ENCODE measurements around the gene ATP10D.
"Not testable (repeated sequence)": the region's sequence is repeated elsewhere in the genome, so short reads cannot be mapped to it uniquely, and the experiment has no call there.

ATP10D gene

GRCh38 chr4:47488706-47489105 is 3.6 kb downstream of the ATP10D start:
- no peak for DNase-seq (ENCODE audit: low read depth)

GRCh38 chr4:47490550-47490949 is 5.5 kb downstream of the ATP10D start:
- DNase-seq (ENCODE audit: low read depth) = no peak

- DNase-seq (ENCODE audit: low read depth) = no peak
Measured at GRCh38 chr4:47493238-47494123, 8.4 kb downstream of the ATP10D start.

- no peak for DNase-seq (ENCODE audit: low read depth)
Measured at GRCh38 chr4:47494124-47494430, 9.0 kb downstream of the ATP10D start.

DNA sequence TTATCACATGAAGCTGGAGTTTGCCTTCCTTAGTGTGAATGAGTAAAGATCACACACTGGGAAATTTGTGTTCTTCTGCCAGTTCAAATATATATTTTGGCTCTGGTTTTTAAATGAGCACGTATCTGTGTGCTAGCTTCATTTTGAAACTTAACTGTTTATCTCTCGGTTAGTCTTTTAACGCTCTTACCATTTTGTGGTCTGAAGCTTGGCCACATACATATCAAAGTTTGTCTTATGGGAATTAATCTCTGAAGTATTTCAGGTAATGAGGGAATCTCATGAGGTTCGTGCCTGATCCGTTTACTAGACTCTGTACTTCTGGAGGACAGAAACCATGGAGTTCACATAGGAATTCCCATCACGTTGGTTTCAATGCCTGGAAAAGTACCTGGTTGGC is 13.8 kb downstream of the ATP10D start:
- DNase-seq (ENCODE audit: low read depth) = no peak

DNA sequence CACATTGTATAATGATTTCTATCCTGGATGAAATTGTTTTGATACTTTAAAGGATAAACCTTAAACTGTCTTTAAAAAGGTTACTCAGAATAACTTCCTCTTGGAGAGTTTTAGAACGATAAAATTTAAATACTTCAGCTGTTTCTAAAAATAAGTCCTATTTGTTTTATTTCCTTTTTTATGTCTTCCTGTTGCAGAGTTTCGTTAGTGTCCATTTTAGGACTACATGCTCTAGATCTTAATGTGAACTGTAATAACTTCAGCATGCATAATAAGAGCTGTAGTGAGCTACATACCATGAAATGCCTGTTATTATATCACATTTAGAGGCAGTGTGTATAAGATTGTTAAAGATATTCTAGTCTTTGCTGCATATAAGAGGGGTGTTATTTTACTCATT is 14.6 kb downstream of the ATP10D start:
- DNase-seq (ENCODE audit: low read depth) = no peak

- DNase-seq (ENCODE audit: low read depth) = no peak
Measured at GRCh38 chr4:47500776-47501175, 15.7 kb downstream of the ATP10D start.

DNA sequence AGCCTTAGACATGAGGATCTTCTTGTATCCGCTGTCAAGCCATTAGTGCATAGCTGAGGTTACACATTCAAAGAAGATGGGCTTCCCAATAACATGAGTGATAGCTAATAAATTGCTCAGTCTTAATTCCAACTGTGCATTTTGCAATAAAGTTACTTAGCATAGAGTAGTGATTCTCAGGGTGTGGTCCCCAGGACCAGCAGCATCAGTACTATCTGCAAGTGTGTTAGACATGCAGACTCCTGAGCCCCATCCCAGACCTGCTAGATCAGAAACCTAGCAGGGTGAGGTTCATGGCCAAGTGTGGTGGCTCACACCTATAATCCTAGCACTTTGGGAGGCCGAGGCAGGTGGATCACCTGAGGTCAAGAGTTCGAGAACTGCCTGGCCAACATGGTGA is 20.1 kb downstream of the ATP10D start:
- DNase-seq (ENCODE audit: low read depth) = no peak

DNA sequence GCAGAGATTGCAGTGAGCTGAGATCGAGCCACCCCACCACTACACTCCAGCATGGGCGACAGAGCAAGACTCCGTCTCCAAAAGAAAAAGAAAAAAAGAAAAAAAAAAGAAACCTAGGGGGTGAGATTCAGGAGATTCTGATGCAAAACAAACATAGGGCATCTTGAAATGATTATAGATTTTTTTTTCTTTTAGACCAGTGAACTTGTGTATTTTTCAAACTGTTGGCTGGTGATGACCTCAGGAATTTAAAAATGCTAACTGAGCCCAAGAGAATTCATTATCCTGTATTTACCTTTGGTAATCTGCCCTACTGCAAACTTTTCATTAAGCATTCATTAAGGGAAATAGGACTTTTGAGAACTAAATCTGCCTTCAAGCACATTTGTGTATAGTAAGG is 20.6 kb downstream of the ATP10D start:
- no peak for DNase-seq (ENCODE audit: low read depth)

DNA sequence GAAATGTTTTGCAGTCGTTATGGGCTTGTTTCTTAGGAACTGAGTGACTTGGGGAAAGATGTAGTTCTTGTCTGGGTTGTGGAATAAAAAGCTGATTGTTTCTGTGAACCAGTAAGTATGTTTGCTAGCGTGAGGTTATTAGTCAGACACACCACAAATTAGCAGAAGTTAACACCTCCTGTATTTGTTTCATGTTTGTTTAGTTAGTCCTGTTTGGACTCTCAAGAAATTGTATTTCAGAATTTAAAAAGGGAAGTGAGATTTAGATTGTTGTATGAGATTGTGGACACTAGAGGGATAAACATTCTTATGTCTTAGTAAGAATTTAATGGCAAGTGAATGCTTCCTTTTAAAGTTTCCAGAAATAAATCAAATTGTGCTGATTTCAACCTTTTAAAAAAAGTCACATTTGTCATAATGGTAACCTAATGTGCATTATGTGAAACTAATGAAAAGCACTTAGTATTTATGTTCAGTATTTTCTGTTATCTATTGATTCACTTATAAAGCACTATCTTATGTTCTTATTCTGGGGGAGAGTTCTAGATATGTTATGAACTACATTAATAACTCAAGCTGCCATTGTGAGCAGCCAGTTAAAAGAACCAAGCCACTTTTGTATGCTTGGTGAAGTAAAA is 25.6 kb downstream of the ATP10D start:
- DNase-seq (ENCODE audit: low read depth) = no peak

DNA sequence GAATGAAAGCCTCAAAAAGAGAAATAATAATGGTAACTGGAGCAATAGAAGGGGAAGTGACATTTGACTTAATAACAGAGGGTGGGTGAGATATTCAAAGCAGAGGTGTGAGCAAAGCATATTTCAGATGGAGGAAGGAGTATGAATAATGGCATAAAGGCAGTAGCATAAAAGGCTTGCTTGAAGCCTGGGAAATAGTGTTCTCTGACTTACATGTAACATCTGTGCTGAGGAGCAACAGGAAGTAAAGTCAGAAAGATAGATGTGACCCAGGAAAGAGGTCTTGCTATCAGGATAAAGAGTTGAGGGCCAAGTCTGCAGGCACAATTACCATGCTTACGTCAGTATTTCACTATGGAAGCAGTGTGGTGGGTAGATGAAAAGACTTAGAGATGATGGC is 28.4 kb downstream of the ATP10D start:
- DNase-seq (ENCODE audit: low read depth) = no peak

GRCh38 chr4:47519239-47519883 is 34.3 kb downstream of the ATP10D start:
- no peak for DNase-seq (ENCODE audit: low read depth)

- no peak for DNase-seq (ENCODE audit: low read depth)
Measured at GRCh38 chr4:47525154-47525819, 40.2 kb downstream of the ATP10D start.

DNA sequence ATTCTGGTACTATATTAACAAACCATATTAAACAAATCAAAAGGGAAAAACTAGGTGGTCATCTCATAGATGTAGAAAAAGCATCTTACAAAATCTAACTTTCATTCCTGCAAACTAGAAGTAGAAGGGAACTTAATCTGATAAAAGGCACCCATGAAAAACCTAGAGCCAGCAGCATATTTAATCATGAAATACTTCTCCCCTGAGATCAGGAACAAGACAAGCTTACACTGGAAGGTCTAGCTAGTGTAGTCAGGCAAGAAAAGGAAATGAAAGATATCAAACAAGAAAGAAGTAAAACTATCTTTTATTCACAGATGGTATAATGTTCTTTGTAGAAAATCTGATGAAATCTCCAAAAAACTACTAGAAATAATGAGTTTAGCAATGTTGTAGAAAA is 41.2 kb downstream of the ATP10D start:
- DNase-seq (ENCODE audit: low read depth) = no peak

GRCh38 chr4:47528646-47529045 is 43.6 kb downstream of the ATP10D start:
- DNase-seq (ENCODE audit: low read depth) = not testable (repeated sequence)

DNA sequence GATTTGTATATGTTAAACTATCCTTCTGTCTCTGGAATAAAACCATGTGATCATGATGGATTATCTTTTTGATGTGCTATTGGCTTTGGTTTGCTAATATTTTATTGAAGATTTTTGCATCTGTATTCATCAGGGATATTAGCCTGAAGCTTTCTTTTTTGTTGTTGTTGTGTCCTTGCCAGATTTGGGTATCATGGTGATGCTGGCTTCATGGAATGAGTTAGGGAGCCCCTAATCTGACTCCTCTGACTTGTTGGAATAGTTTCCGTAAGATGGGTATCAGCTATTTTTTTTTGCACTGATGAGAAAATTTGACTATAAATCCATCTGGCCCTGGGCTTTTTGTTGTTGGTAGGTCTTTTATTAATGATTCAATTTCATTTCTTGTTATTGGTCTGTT is 45.7 kb downstream of the ATP10D start:
- DNase-seq (ENCODE audit: low read depth) = no peak

- no peak for DNase-seq (ENCODE audit: low read depth)
Measured at GRCh38 chr4:47531241-47531953, 46.3 kb downstream of the ATP10D start.

- DNase-seq (ENCODE audit: low read depth) = no peak
Measured at GRCh38 chr4:47531954-47532321, 46.9 kb downstream of the ATP10D start.

GRCh38 chr4:47532658-47533057 is 47.6 kb downstream of the ATP10D start:
- DNase-seq (ENCODE audit: low read depth) = no peak

DNA sequence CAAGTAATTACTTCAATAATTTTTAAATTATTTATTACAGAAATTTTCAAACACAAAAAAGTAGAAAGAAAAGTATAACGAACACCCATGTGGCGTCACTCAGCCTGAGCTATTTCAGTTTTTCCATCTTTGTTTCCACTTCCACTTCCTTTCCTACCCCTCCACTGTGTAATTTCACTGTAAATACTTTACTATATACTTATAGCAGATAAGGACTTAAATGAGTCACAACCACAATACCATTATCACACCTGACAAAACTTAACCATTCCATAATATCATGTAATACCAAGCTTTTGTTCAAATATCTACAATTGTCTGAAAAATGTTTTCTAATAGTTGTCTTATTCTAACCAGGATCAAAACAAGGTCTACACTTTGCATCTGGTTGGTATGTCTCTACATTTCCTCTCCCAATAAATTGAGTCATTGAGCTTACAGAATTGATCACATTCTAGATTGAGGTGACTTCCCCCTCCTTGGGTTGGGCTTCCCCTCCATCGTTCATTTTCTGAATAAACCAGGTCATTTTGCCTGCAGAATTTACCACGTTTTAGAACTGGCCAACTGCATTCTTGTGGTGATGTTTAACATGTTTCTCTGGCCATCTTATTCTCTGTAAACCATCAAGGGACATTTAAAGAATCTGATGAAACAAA is 48.7 kb downstream of the ATP10D start:
- no peak for DNase-seq (ENCODE audit: low read depth)

DNA sequence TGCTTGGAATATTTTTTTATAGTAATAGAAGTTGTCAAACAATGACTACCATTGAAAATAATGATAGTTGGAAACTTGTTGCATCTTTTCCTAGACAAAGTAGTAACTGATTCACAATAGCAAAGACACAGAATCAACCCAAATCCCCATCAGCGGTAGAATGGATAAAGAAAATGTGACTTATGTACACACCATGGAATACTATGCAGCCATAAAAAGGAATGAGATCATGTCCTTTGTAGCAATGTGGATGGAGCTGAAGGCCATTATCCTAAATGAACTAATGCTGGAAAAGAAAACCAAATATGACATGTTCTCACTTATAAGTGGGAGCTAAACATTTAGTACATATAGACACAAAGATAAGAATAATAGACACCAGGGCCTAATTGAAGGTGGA is 49.7 kb downstream of the ATP10D start:
- DNase-seq (ENCODE audit: low read depth) = no peak
